ENCODE results near the gene SRCIN1.
"Not testable (repeated sequence)": the region's sequence is repeated elsewhere in the genome, so short reads cannot be mapped to it uniquely, and the experiment has no call there.

Gene SRCIN1

GRCh38 chr17:38545531-38546225 lies 60.1 kb downstream of the SRCIN1 start:
- no peak for DNase-seq (ENCODE audit: low read depth in 2 of 2)

DNA sequence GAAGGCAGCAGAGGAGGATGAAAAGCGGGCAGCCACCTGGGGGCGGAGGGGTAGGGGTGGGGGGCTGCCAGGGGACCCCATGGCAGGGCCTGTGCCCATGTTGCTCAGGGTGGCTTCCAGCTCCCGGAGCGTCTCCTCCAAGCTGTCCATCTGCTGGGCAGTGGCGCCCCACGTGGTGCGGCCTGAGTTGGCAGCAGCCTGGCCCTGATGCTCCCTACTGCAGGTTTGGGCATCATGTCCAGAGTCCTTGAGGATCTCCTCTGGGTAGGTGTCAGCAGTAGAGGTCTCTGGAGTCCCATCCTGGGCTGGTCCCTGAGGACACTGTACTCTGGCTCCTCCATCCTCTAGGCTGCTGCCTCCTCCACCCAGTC lies 60.9 kb downstream of the SRCIN1 start:
- no peak for DNase-seq (ENCODE audit: low read depth in 2 of 2)

GRCh38 chr17:38544175-38544838 lies 61.4 kb downstream of the SRCIN1 start:
- DNase-seq (ENCODE audit: low read depth in 2 of 2) = no peak

- no peak for DNase-seq (ENCODE audit: low read depth in 2 of 2)
These were observed 62.2 kb downstream of the SRCIN1 start for GRCh38 chr17:38543403-38544174.

DNA sequence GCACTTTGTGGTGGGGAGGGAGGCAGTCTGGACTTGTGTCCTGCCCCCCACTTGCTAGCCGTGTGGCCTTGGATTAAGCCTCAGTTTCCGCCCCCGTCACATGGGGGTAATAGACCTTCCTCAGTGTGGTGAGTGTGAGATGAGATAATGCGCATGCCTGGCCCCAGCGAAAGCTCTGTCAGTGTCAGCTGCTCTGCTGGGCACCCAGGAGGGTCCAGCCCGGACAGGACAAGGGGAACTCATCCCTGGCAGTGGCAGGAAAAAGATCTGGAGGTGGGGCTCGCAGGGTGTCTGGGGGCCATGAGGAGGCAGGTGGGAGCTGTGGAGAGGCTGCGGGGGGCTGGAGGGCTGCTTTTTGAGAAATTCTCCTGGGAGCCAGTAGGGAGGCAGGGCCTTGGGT lies 63.5 kb downstream of the SRCIN1 start:
- DNase-seq (ENCODE audit: low read depth in 2 of 2) = no peak

- DNase-seq (ENCODE audit: low read depth in 2 of 2) = no peak
These were observed 64.5 kb downstream of the SRCIN1 start for GRCh38 chr17:38541281-38541680.

DNA sequence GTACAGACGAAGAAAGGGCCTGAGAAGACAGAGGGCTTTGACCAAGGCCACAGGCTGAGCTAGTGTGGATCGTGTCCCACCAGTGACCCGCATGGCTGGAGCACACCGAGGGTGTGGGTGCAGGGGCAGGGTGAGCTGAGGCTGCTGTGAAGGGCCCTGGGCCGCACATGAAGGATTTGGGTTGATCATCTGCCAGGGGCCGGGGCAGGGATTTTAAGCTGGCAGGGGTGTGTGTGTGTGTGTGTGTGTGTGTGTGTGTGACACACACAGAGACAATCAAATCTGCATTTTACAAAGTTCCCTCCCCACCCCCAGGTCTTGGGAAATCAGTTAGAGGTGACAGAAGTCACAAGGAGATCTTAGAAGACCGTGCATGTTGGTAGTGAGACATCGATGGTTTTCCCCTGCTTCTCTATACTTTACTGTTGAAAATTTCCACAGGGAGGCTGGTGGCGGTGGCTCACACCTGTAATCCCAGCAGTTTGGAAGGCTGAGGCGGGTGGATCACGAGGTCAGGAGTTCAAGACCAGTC lies 65.2 kb downstream of the SRCIN1 start:
- DNase-seq (ENCODE audit: low read depth in 2 of 2) = no peak

DNA sequence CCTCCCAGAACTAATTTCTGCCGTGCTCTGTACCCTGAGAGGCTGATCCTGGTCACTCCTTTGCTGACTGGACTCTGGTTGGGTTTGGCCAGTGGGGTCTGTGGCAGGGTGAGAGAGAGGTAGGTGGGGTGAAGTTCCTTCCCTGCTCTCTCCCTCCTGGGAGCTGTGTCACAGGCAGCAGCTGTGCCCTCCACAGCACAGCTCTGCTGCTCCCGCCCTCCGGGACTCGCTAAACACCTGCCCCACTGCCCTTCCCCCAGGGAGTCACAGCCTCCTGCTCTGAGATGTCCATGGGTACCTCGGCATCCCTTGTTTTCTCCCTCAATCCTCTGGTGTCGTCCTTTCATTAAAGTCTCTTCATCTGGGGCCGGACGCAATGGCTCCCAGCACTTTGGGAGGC lies 66.4 kb downstream of the SRCIN1 start:
- DNase-seq (ENCODE audit: low read depth in 2 of 2) = no peak

DNA sequence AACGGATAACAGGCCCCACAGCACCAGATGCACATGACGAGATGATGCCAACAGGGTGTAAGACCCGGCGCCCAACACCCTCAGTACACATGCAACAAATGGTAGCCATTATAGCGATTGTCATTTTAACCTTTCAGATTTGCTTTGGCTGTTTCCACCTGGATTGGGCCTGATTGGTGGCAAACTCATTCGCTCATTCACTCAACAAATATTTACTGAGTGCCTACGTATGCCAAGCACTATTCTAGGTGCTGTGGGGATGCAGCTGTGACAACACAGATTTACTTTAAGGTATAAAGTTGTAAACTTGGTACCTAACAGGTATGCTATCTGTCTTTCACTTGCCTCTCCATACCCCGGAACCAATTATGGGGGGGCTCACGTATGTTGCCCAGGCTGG lies 66.8 kb downstream of the SRCIN1 start:
- no peak for DNase-seq (ENCODE audit: low read depth in 2 of 2)

GRCh38 chr17:38536661-38537060 lies 69.1 kb downstream of the SRCIN1 start:
- no peak for DNase-seq (ENCODE audit: low read depth in 2 of 2)

GRCh38 chr17:38535886-38536285 lies 69.9 kb downstream of the SRCIN1 start:
- no peak for DNase-seq (ENCODE audit: low read depth in 2 of 2)

GRCh38 chr17:38534498-38534885 lies 71.3 kb downstream of the SRCIN1 start:
- no peak for DNase-seq (ENCODE audit: low read depth in 2 of 2)

GRCh38 chr17:38533866-38534497 lies 71.8 kb downstream of the SRCIN1 start:
- DNase-seq (ENCODE audit: low read depth in 2 of 2) = no peak

GRCh38 chr17:38533241-38533640 lies 72.5 kb downstream of the SRCIN1 start:
- no peak for DNase-seq (ENCODE audit: low read depth in 2 of 2)

DNA sequence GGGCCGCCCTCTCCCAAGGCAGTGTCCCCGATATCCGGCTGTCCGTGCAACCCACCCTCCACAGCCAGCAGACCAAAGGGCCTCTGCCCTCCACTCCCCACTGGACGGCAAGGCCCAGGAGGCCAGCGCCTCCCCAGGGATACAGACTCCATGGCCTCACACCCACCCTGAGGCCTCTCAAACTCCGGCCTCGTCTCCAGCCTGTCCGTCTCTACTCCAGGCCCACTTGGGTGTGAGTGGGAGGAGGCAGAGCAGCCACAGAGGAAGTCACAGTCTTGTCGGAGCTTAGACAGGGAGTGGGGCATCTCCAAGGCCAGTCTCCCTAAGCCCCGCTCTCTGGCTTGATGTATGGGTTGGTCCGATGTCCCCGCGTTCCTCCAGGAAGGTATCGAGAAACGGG lies 73.3 kb downstream of the SRCIN1 start:
- DNase-seq (ENCODE audit: low read depth in 2 of 2) = no peak

- not testable (repeated sequence) for DNase-seq (ENCODE audit: low read depth in 2 of 2)
These were observed 74.0 kb downstream of the SRCIN1 start for GRCh38 chr17:38531761-38532160.

GRCh38 chr17:38530856-38531255 lies 74.9 kb downstream of the SRCIN1 start:
- DNase-seq (ENCODE audit: low read depth in 2 of 2) = not testable (repeated sequence)

GRCh38 chr17:38528141-38528540 lies 77.6 kb downstream of the SRCIN1 start:
- not testable (repeated sequence) for DNase-seq (ENCODE audit: low read depth in 2 of 2)

DNA sequence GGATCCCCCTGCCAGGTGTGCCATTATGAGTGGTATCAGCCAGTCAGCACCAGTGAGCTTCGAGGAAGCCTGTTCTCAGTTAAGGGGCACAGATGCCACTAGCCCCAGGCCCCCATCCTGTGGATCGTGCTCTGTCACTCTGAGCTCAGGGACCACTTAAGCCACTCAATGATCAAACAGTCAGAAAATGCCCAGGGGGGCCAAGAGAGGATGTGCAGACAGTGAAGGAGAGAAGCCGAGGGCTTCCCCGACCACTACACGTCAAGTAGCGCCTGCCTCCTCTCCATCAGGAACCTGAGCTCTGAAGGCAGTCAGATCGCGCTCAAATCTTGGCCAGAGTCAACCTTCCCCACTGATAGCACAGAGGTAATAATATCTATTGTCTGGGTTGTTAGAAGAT lies 79.2 kb downstream of the SRCIN1 start:
- DNase-seq (ENCODE audit: low read depth in 2 of 2) = not testable (repeated sequence)

- DNase-seq (ENCODE audit: low read depth in 2 of 2) = no peak
These were observed 93.2 kb downstream of the SRCIN1 start for GRCh38 chr17:38512473-38513058.

Data from stimulated activated CD8-positive, alpha-beta memory T cell treated with anti-CD3 and anti-CD28 coated beads, Interleukin-7, amount 100 ng/mL, for 1 hour (primary cell).